ENCODE data around the gene SLC25A47. TPM values are rescaled to one million over a fixed set of nuclear protein-coding genes. Genes with fewer than 3 reads are reported as not detected.
A peak's percentile ranks its signal among the peaks of the same experiment; 100 is the strongest.

SLC25A47 gene
- total RNA-seq, 5 donors from 2014 or later (not counting 1 experiment from before 2014, with no cell fraction given) = 0.16 TPM; not detected in 4

- CTCF ChIA-PET = no interaction called here
- H3K27ac Mint-ChIP-seq = no peak overlapping the region
- H3K27ac ChIP-seq (ENCODE audit: low read length) = no peak overlapping the region
- no peaks in the 10 kb centered on the region for H3K36me3 Mint-ChIP-seq
- 97% methylated on average over 6 of the region's 6 CpGs for WGBS (ENCODE audit: insufficient coverage)
- H3K4me1 Mint-ChIP-seq = peaks cover 0 to 15% (median 3%) of the 10 kb centered on the region in 3 donors
- H3K4me1 ChIP-seq (ENCODE audit: control insufficient read depth in 1 of 2, extremely low read depth in 1 of 2, insufficient read depth in 2 of 2, low read length in 2 of 2) = peaks cover 0 to 17% of the 10 kb centered on the region in 2 experiments
- no peak for ATAC-seq (replicated peaks in 1 of 4)
- H3K9me3 Mint-ChIP-seq = no peaks in the 10 kb centered on the region
- POLR2A ChIA-PET = no interaction called here
- no peak overlapping the region for H3K4me3 Mint-ChIP-seq
- H3K4me3 ChIP-seq (ENCODE audit: control insufficient read depth in 1 of 2, extremely low read depth in 1 of 2, low read length in 1 of 2) = no peak overlapping the region
- DNase-seq = no peak
- H3K9me3 ChIP-seq = no peaks in the 10 kb centered on the region
- no peaks in the 10 kb centered on the region for H3K27me3 ChIP-seq (replicated peaks in 1 of 2; ENCODE audit: control insufficient read depth in 2 of 2, extremely low read depth in 1 of 2, insufficient read depth in 2 of 2, low read length in 1 of 2)
- no peaks in the 10 kb centered on the region for H3K36me3 ChIP-seq (ENCODE audit: control insufficient read depth in 2 of 2, extremely low read depth in 1 of 2, insufficient read depth in 1 of 2, low read length in 1 of 2)
- no peaks in the 10 kb centered on the region for H3K27me3 Mint-ChIP-seq
Observed at GRCh38 chr14:100314724-100315123, 8.4 kb upstream of the SLC25A47 start.

DNA sequence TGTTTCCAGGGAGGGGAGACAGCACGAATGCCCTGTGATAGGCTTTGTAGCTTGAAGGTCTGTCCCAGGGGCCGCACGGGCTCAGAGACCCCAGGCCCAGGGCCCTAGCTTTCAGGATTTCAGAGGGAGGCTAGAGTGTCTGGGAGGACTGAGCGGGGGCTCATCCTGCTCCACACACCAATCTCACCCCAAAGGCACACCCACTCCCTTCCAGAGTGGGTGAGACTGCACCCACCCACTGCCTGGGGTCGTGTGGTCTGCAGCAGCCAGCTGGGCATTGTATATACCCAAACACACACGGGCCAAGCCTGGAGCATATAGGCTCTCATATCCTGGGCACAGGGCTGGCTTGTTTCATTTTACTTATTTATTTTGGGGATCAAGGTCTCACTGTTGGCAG lies 5.8 kb upstream of the SLC25A47 start:
- POLR2A ChIA-PET = no interaction called here
- WGBS (ENCODE audit: insufficient coverage) = 90% methylated on average over 2 of the region's 6 CpGs
- Mint-ChIP-seq H3K27me3 (no peaks in the 10 kb centered on the region), H3K4me3 (peak overlapping the region; percentile 70 to 71 (median 71)), H3K36me3 (no peaks in the 10 kb centered on the region), H3K9me3 (no peaks in the 10 kb centered on the region), H3K27ac (no peak overlapping the region), H3K4me1 (peaks cover 0 to 12% (median 3%) of the 10 kb centered on the region in 3 donors)
- no peak for DNase-seq
- Histone ChIP-seq H3K4me1 (ENCODE audit: control insufficient read depth in 1 of 2, extremely low read depth in 1 of 2, insufficient read depth in 2 of 2, low read length in 2 of 2) (peaks cover 0 to 17% of the 10 kb centered on the region in 2 experiments), H3K27ac (ENCODE audit: low read length) (no peak overlapping the region), H3K27me3 (replicated peaks in 1 of 2; ENCODE audit: control insufficient read depth in 2 of 2, extremely low read depth in 1 of 2, insufficient read depth in 2 of 2, low read length in 1 of 2) (peaks cover 0 to 5% of the 10 kb centered on the region in 2 experiments), H3K9me3 (no peaks in the 10 kb centered on the region), H3K4me3 (ENCODE audit: control insufficient read depth in 1 of 2, extremely low read depth in 1 of 2, low read length in 1 of 2) (no peak overlapping the region), H3K36me3 (ENCODE audit: control insufficient read depth in 2 of 2, extremely low read depth in 1 of 2, insufficient read depth in 1 of 2, low read length in 1 of 2) (no peaks in the 10 kb centered on the region)
- no peak for ATAC-seq (replicated peaks in 1 of 4)
- CTCF ChIA-PET = interaction anchor here in 1 of 2 donors (0.6 kb wide), 1 partner anchor 1470 kb away, joined by 5 read pairs; no protein-coding TSS in a partner anchor

DNA sequence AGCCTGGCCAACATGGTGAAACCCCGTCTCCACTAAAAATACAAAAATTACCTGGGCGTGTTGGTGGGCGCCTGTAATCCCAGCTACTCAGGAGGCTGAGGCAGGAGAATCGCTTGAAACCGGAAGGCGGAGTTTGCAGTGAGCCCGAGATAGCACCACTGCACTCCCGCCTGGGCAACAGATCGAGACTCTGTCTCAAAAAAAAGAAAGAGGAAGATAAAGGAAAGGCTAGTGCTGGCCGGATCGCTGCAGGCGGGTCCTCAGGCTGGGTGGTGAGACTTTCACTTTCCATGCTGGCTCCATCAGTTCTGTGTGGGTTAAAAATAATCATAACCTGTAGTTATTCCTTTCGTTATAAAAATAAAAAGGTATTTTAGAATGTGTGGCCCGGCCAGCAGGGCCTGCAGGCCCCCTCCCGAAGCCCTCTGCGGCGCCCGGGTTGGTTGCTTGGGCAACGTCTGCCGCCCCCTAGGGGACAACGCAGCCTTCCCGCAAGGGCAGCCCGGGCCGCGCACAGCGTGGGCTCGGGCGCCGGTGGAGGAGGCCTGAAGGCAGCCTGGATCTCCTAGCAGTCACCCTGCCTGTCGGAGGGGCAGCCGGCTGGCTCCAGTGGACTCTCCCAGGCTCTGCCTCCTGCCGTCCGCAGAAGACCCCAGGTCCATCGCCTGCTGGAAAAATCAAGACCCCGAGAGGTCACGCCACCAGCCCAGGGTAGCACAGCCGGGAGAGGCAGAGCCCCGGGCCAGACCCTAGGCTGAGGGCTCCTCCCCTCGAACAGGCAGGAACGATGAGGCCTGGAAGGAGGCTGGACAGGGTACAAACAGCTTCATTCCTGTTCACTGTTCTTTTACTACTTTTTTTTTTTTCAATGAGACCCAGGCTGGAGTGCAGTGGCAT lies 5.0 kb upstream of the SLC25A47 start:
- peaks cover 0 to 5% of the 10 kb centered on the region in 2 experiments for H3K27me3 ChIP-seq (replicated peaks in 1 of 2; ENCODE audit: control insufficient read depth in 2 of 2, extremely low read depth in 1 of 2, insufficient read depth in 2 of 2, low read length in 1 of 2)
- peak overlapping the region; percentile 52 to 57 for H3K4me3 ChIP-seq (ENCODE audit: control insufficient read depth in 1 of 2, extremely low read depth in 1 of 2, low read length in 1 of 2)
- ChIA-PET POLR2A (interaction anchor here (0.6 to 0.7 kb wide), 2 partner anchors 342 to 1787 kb away, joined by 3 read pairs; no protein-coding TSS in a partner anchor), CTCF (interaction anchor here (0.6 to 0.8 kb wide), 2 partner anchors 32 to 1469 kb away, joined by 3 to 5 read pairs; no protein-coding TSS in a partner anchor)
- Mint-ChIP-seq H3K4me1 (peaks cover 0 to 7% (median 2%) of the 10 kb centered on the region in 3 donors), H3K27me3 (no peaks in the 10 kb centered on the region), H3K4me3 (peak overlapping the region; percentile 70 to 71 (median 71)), H3K27ac (peak overlapping the region in 1 of 2 donors; percentile 16), H3K9me3 (no peaks in the 10 kb centered on the region), H3K36me3 (no peaks in the 10 kb centered on the region)
- H3K9me3 ChIP-seq = no peaks in the 10 kb centered on the region
- H3K36me3 ChIP-seq (ENCODE audit: control insufficient read depth in 2 of 2, extremely low read depth in 1 of 2, insufficient read depth in 1 of 2, low read length in 1 of 2) = no peaks in the 10 kb centered on the region
- ATAC-seq (replicated peaks in 1 of 4) (peak; percentile 92 to 99 (median 98)), DNase-seq (peak; percentile 34 to 79 (median 62))
- H3K4me1 ChIP-seq (ENCODE audit: control insufficient read depth in 1 of 2, extremely low read depth in 1 of 2, insufficient read depth in 2 of 2, low read length in 2 of 2) = peaks cover 0 to 12% of the 10 kb centered on the region in 2 experiments
- WGBS (ENCODE audit: insufficient coverage) = 18% methylated on average over 23 of the region's 40 CpGs
- no peak overlapping the region for H3K27ac ChIP-seq (ENCODE audit: low read length)

GRCh38 chr14:100320157-100320856 lies 2.8 kb upstream of the SLC25A47 start:
- Mint-ChIP-seq H3K27ac (no peak overlapping the region), H3K27me3 (no peaks in the 10 kb centered on the region), H3K9me3 (no peaks in the 10 kb centered on the region), H3K4me3 (no peak overlapping the region), H3K36me3 (no peaks in the 10 kb centered on the region), H3K4me1 (peaks cover 0 to 7% (median 2%) of the 10 kb centered on the region in 3 donors)
- ChIA-PET POLR2A (no interaction called here), CTCF (no interaction called here)
- no peak for ATAC-seq (replicated peaks in 1 of 4)
- Histone ChIP-seq H3K27me3 (replicated peaks in 1 of 2; ENCODE audit: control insufficient read depth in 2 of 2, extremely low read depth in 1 of 2, insufficient read depth in 2 of 2, low read length in 1 of 2) (peaks cover 0 to 5% of the 10 kb centered on the region in 2 experiments), H3K9me3 (no peaks in the 10 kb centered on the region), H3K27ac (ENCODE audit: low read length) (no peak overlapping the region), H3K4me1 (ENCODE audit: control insufficient read depth in 1 of 2, extremely low read depth in 1 of 2, insufficient read depth in 2 of 2, low read length in 2 of 2) (peaks cover 0 to 12% of the 10 kb centered on the region in 2 experiments), H3K36me3 (ENCODE audit: control insufficient read depth in 2 of 2, extremely low read depth in 1 of 2, insufficient read depth in 1 of 2, low read length in 1 of 2) (no peaks in the 10 kb centered on the region), H3K4me3 (ENCODE audit: control insufficient read depth in 1 of 2, extremely low read depth in 1 of 2, low read length in 1 of 2) (no peak overlapping the region)
- 97% methylated on average over 9 of the region's 12 CpGs for WGBS (ENCODE audit: insufficient coverage)
- no peak for DNase-seq

- Mint-ChIP-seq H3K9me3 (no peaks in the 10 kb centered on the region), H3K27ac (no peak overlapping the region), H3K4me1 (peaks cover 0 to 7% (median 2%) of the 10 kb centered on the region in 3 donors), H3K36me3 (no peaks in the 10 kb centered on the region), H3K27me3 (no peaks in the 10 kb centered on the region), H3K4me3 (no peak overlapping the region)
- Histone ChIP-seq H3K27me3 (replicated peaks in 1 of 2; ENCODE audit: control insufficient read depth in 2 of 2, extremely low read depth in 1 of 2, insufficient read depth in 2 of 2, low read length in 1 of 2) (peaks cover 0 to 5% of the 10 kb centered on the region in 2 experiments), H3K27ac (ENCODE audit: low read length) (no peak overlapping the region), H3K4me1 (ENCODE audit: control insufficient read depth in 1 of 2, extremely low read depth in 1 of 2, insufficient read depth in 2 of 2, low read length in 2 of 2) (peaks cover 0 to 12% of the 10 kb centered on the region in 2 experiments), H3K9me3 (no peaks in the 10 kb centered on the region), H3K36me3 (ENCODE audit: control insufficient read depth in 2 of 2, extremely low read depth in 1 of 2, insufficient read depth in 1 of 2, low read length in 1 of 2) (no peaks in the 10 kb centered on the region), H3K4me3 (ENCODE audit: control insufficient read depth in 1 of 2, extremely low read depth in 1 of 2, low read length in 1 of 2) (no peak overlapping the region)
- DNase-seq (no peak), ATAC-seq (replicated peaks in 1 of 4) (no peak)
- ChIA-PET POLR2A (no interaction called here), CTCF (no interaction called here)
- WGBS (ENCODE audit: insufficient coverage) = 86% methylated on average over 9 of the region's 9 CpGs
Observed at GRCh38 chr14:100321473-100322137, 1.5 kb upstream of the SLC25A47 start.

Measured in T-cell (primary cell).